Mesenchymal stem cell (in vitro differentiated cells and primary cell): ENCODE data around the gene STRA8.

ENCODE experiments used
- DNase-seq: peaks from one replicate; pipeline ENCODE4 v3.0.0-alpha.2; 2013
- H2AFZ ChIP-seq: one replicate; pipeline ENCODE4 v1.6.1; 2013; ENCODE audit warnings: low read depth, mild to moderate bottlenecking, control low read depth, inconsistent platforms, low read length, moderate library complexity
- H2AK5ac ChIP-seq: 2 replicates; pipeline ENCODE4 v1.6.1; 2013; ENCODE audit warnings: low read length, moderate library complexity, mild to moderate bottlenecking, inconsistent platforms; ENCODE audit not compliant: severe bottlenecking
- H2BK120ac ChIP-seq: one replicate; pipeline ENCODE4 v1.6.1; 2013; ENCODE audit warnings: low read depth, mild to moderate bottlenecking, inconsistent platforms, low read length, moderate library complexity
- H2BK12ac ChIP-seq, 2 experiments: one replicate each; pipeline ENCODE4 v1.6.1; 2013; ENCODE audit warnings: inconsistent platforms in 2 of 2, low read length in 2 of 2, mild to moderate bottlenecking in 2 of 2, moderate library complexity in 2 of 2, control low read depth in 1 of 2
- H2BK15ac ChIP-seq: one replicate; pipeline ENCODE4 v1.6.1; 2013; ENCODE audit warnings: mild to moderate bottlenecking, low read depth, inconsistent platforms; ENCODE audit not compliant: poor library complexity, severe bottlenecking
- H2BK5ac ChIP-seq: 2 replicates; pipeline ENCODE4 v1.6.1; 2013; ENCODE audit warnings: low read depth, mild to moderate bottlenecking, low read length, control low read depth, inconsistent platforms; ENCODE audit not compliant: poor library complexity, severe bottlenecking
- H3K14ac ChIP-seq, 2 experiments: one replicate each; pipeline ENCODE4 v1.6.1; 2013; ENCODE audit warnings: inconsistent platforms in 2 of 2, low read length in 2 of 2, control low read depth in 1 of 2, mild to moderate bottlenecking in 1 of 2, moderate library complexity in 1 of 2
- H3K18ac ChIP-seq, 2 experiments: one replicate each; pipeline ENCODE4 v1.6.1; 2013; ENCODE audit warnings: inconsistent platforms in 2 of 2, low read length in 2 of 2, control low read depth in 1 of 2, low read depth in 1 of 2, mild to moderate bottlenecking in 1 of 2
- H3K23ac ChIP-seq, 2 experiments: one replicate each; pipeline ENCODE4 v1.6.1; 2013; ENCODE audit warnings: inconsistent platforms in 2 of 2, low read length in 2 of 2, mild to moderate bottlenecking in 2 of 2, moderate library complexity in 2 of 2, control low read depth in 1 of 2
- H3K27ac ChIP-seq: 2 replicates; pipeline ENCODE4 v1.5.1; 2013; ENCODE audit warnings: mild to moderate bottlenecking, moderate library complexity, low read length, control low read depth, inconsistent platforms; ENCODE audit not compliant: poor library complexity, severe bottlenecking
- H3K27me3 ChIP-seq, 2 experiments: 2 replicates each; pipeline versions ENCODE4 v1.6.1 to v1.7.0; 2013; ENCODE audit warnings: low read length in 2 of 2, mild to moderate bottlenecking in 2 of 2, moderate library complexity in 2 of 2, control low read depth in 1 of 2, inconsistent platforms in 1 of 2; ENCODE audit not compliant: control insufficient read depth in 1 of 2, insufficient read depth in 1 of 2
- H3K36me3 ChIP-seq, 2 experiments: 2 replicates each; pipeline versions ENCODE4 v1.6.1 to v1.7.0; 2013; ENCODE audit warnings: low read length in 2 of 2, control low read depth in 1 of 2, inconsistent platforms in 1 of 2, low read depth in 1 of 2, mild to moderate bottlenecking in 1 of 2; ENCODE audit not compliant: insufficient read depth in 2 of 2, control insufficient read depth in 1 of 2
- H3K4ac ChIP-seq, 2 experiments: one replicate each; pipeline ENCODE4 v1.6.1; 2013; ENCODE audit warnings: inconsistent platforms in 2 of 2, low read length in 2 of 2, mild to moderate bottlenecking in 2 of 2, moderate library complexity in 2 of 2, control low read depth in 1 of 2, low read depth in 1 of 2
- H3K4me1 ChIP-seq: 2 replicates; pipeline ENCODE4 v1.6.1; 2013; ENCODE audit warnings: low read depth, low read length, control low read depth; ENCODE audit not compliant: control insufficient read depth, insufficient read depth
- H3K4me2 ChIP-seq: 2 replicates; pipeline ENCODE4 v1.6.1; 2013; ENCODE audit warnings: low read length, mild to moderate bottlenecking, inconsistent platforms; ENCODE audit not compliant: poor library complexity, severe bottlenecking
- H3K4me3 ChIP-seq, 2 experiments: 2 replicates each; pipeline versions ENCODE4 v1.5.1 to v1.7.0; 2013; ENCODE audit warnings: low read length in 2 of 2, mild to moderate bottlenecking in 2 of 2, control low read depth in 1 of 2, low read depth in 1 of 2; ENCODE audit not compliant: insufficient read depth in 1 of 2
- H3K79me1 ChIP-seq: replicated peaks from 2 replicates; pipeline ENCODE4 v1.6.1; 2013; ENCODE audit warnings: mild to moderate bottlenecking, control low read depth, low read length, inconsistent platforms; ENCODE audit not compliant: poor library complexity, severe bottlenecking
- H3K9ac ChIP-seq: 2 replicates; pipeline ENCODE4 v1.7.0; 2013; ENCODE audit warnings: mild to moderate bottlenecking, low read length, moderate library complexity
- H3K9me3 ChIP-seq: 2 replicates; pipeline ENCODE4 v1.7.0; 2013; ENCODE audit warnings: mild to moderate bottlenecking, low read length; ENCODE audit not compliant: control insufficient read depth
- H4K8ac ChIP-seq: one replicate; pipeline ENCODE4 v1.6.1; 2013; ENCODE audit warnings: inconsistent platforms, mild to moderate bottlenecking, low read length, moderate library complexity
- H4K91ac ChIP-seq: one replicate; pipeline ENCODE4 v1.6.1; 2013; ENCODE audit warnings: mild to moderate bottlenecking, low read length, inconsistent platforms
- WGBS: methylation state at CpG from one replicate; pipeline ENCODE4 v1.1.7; 2013; ENCODE audit warnings: mixed read lengths; 5-methylcytosine and 5-hydroxymethylcytosine counted together

STRA8 gene

DNA sequence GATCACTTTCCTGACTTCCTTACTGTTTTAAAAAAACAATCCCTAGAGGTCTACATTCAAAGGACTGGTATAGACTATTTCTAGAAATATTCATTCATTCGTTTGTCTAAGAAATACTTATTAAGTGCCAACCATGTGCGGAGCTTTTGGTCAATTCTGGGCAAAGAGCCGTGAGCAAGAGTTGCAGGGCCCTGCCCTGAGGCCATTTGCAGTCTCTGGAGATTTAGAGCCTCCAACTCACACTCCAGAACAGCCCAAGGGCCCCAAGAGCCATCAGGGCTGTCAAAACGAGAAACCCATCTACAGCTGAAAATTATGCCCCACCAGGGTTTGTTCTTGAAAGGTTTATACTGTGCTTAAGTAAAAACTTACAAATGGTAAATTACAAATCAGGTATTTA, 38.5 kb upstream of the STRA8 start:
- Histone ChIP-seq H3K23ac (no peak overlapping the region), H3K9ac (no peak overlapping the region), H2BK120ac (no peak overlapping the region), H3K18ac (no peak overlapping the region), H2BK12ac (no peak overlapping the region), H2BK5ac (no peak overlapping the region), H3K27me3 (no peaks in the 10 kb centered on the region), H2BK15ac (no peak overlapping the region), H3K4me2 (no peak overlapping the region), H3K9me3 (no peaks in the 10 kb centered on the region), H3K27ac (peak overlapping the region; percentile 95), H3K4me1 (peaks cover 34% of the 10 kb centered on the region), H4K8ac (no peak overlapping the region), H2AK5ac (no peak overlapping the region), H3K79me1 (peaks cover 41% of the 10 kb centered on the region), H3K4me3 (no peak overlapping the region), H3K4ac (no peak overlapping the region), H2AFZ (no peak overlapping the region), H3K36me3 (peaks cover 51 to 73% of the 10 kb centered on the region in 2 experiments), H3K14ac (no peak overlapping the region), H4K91ac (no peak overlapping the region)
- no peak for DNase-seq
- WGBS: 96% methylated on average over 3 of the region's 4 CpGs

GRCh38 chr7:135195968-135196629, 37.5 kb upstream of the STRA8 start:
- 95% methylated on average over 14 of the region's 14 CpGs for WGBS
- no peak overlapping the region for H3K9ac ChIP-seq
- no peak overlapping the region for H3K18ac ChIP-seq
- H3K27ac ChIP-seq: no peak overlapping the region
- H3K27me3 ChIP-seq: no peaks in the 10 kb centered on the region
- no peak overlapping the region for H4K8ac ChIP-seq
- no peak overlapping the region for H3K23ac ChIP-seq
- H3K4me3 ChIP-seq: no peak overlapping the region
- H3K4me1 ChIP-seq: peaks cover 35% of the 10 kb centered on the region
- no peak overlapping the region for H4K91ac ChIP-seq
- H3K79me1 ChIP-seq: peaks cover 41% of the 10 kb centered on the region
- no peak overlapping the region for H2BK5ac ChIP-seq
- H2AK5ac ChIP-seq: peak overlapping the region; percentile 56
- no peak overlapping the region for H3K14ac ChIP-seq
- no peak overlapping the region for H2BK12ac ChIP-seq
- no peak overlapping the region for H2AFZ ChIP-seq
- H2BK120ac ChIP-seq: no peak overlapping the region
- no peak overlapping the region for H3K4me2 ChIP-seq
- DNase-seq: no peak
- no peak overlapping the region for H2BK15ac ChIP-seq
- no peaks in the 10 kb centered on the region for H3K9me3 ChIP-seq
- H3K36me3 ChIP-seq: peaks cover 51 to 79% of the 10 kb centered on the region in 2 experiments
- H3K4ac ChIP-seq: no peak overlapping the region

DNA sequence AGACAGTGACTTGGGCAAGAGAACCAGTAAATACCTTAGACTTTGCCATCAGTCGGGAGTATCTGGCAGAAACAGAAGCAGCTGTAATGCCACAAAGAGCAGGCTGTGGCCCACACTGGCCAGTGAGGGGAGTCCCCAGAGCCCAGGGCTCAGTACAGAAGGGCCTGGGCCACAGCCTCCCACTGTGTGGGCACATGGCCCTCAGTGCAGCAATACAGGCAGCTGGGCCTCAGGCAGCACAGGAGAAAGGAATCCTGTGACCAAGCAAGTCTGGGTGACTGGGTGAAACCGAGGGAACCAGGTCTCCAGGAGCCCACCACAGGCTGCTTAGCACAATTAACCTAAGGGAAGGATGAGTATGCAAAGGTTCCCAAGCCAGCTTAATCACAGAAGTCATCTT, 36.3 kb upstream of the STRA8 start:
- Histone ChIP-seq H2BK12ac (no peak overlapping the region), H3K18ac (no peak overlapping the region), H2AK5ac (peak overlapping the region; percentile 51), H3K14ac (no peak overlapping the region), H3K9ac (no peak overlapping the region), H2AFZ (no peak overlapping the region), H3K4me1 (peaks cover 36% of the 10 kb centered on the region), H3K23ac (no peak overlapping the region), H3K4me3 (no peak overlapping the region), H3K4me2 (no peak overlapping the region), H3K79me1 (peaks cover 37% of the 10 kb centered on the region), H3K36me3 (peaks cover 48 to 86% of the 10 kb centered on the region in 2 experiments), H4K91ac (no peak overlapping the region), H2BK5ac (no peak overlapping the region), H3K27ac (no peak overlapping the region), H2BK120ac (no peak overlapping the region), H3K4ac (no peak overlapping the region), H2BK15ac (no peak overlapping the region), H4K8ac (no peak overlapping the region), H3K27me3 (no peaks in the 10 kb centered on the region), H3K9me3 (no peaks in the 10 kb centered on the region)
- WGBS: 93% methylated on average over 2 of the region's 2 CpGs
- DNase-seq: no peak

DNA sequence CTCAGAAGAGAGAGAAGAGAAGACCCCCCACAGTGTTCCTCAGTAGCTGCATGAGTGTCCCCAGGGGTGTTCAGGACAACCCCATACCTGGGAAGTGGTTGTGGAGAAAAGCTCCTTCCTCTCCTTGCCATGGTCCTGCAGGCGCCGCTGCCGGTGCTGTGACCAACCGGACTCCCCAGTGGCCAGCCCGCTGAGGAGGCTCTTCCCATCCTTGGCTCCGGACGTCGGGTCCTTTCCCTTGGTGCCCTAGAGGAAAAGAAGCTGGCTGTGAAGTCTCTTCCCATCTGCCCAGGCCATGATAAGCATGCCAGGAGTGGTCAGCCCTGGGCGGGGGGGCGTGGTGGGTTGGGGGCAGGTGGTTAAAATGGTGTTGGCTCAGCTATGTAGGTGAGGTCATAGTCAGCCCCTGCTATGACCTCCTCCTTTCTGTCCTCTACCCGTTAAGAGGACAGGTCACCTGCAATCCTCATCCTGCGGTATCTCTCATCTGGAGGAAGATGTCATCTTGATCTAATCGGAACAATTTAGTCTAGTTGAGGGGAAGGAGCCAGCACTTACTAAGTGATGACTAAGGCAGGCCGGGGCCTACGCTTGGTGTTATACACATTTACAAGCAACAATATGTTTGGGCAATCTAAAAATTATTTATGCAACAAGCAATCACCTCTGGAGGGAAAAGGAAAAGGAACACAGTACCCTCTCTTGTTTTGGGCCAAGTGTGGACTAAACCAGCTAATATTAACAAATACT, 35.6 kb upstream of the STRA8 start:
- Histone ChIP-seq H2AK5ac (peak overlapping the region; percentile 15), H3K27me3 (no peaks in the 10 kb centered on the region), H2BK12ac (no peak overlapping the region), H3K27ac (no peak overlapping the region), H3K4me2 (no peak overlapping the region), H2BK15ac (no peak overlapping the region), H2BK120ac (no peak overlapping the region), H3K79me1 (peaks cover 35% of the 10 kb centered on the region), H3K4ac (no peak overlapping the region), H3K23ac (no peak overlapping the region), H3K14ac (no peak overlapping the region), H3K4me3 (no peak overlapping the region), H3K9ac (no peak overlapping the region), H3K18ac (no peak overlapping the region), H3K9me3 (no peaks in the 10 kb centered on the region), H4K8ac (no peak overlapping the region), H2AFZ (no peak overlapping the region), H3K36me3 (peaks cover 46 to 86% of the 10 kb centered on the region in 2 experiments), H2BK5ac (no peak overlapping the region), H3K4me1 (peaks cover 38% of the 10 kb centered on the region), H4K91ac (no peak overlapping the region)
- 98% methylated on average over 12 of the region's 15 CpGs for WGBS
- DNase-seq: peak; percentile 7
